Measurements from ENCODE around the gene HIC2.
"Not testable (repeated sequence)": the region's sequence is repeated elsewhere in the genome, so short reads cannot be mapped to it uniquely, and the experiment has no call there.

The HIC2 gene

DNA sequence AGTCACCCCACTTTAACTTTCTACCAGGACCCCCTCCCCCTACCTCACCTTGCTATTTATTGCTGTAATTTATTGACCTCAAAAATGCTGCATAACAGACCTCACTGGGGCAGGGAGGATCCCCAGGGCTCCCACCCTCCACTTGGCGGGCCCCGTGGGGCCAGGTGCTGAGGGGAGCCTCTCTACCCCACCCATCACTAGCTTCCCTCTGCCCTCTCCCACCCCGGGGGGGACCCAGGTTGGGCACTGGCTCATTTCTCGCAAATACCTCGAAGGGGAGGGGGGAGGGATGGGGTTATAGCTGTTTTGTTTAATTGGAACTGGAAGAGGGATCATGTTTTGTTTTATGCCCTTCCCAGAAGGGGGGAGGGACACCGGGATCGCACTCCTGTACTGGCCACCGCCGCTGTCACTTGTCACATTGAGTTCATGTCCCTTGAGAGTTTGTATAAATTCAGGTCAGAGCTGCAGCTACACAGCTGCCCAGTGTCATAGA, 33.7 kb downstream of the HIC2 start:
- DNase-seq: no peak

GRCh38 chr22:21451545-21452520, 34.7 kb downstream of the HIC2 start:
- DNase-seq: no peak

- DNase-seq: not testable (repeated sequence)
These were observed 35.5 kb downstream of the HIC2 start for GRCh38 chr22:21452666-21453065.

- DNase-seq: not testable (repeated sequence)
These were observed 37.8 kb downstream of the HIC2 start for GRCh38 chr22:21454998-21455333.

- DNase-seq: no peak
These were observed 38.3 kb downstream of the HIC2 start for GRCh38 chr22:21455334-21456089.

DNA sequence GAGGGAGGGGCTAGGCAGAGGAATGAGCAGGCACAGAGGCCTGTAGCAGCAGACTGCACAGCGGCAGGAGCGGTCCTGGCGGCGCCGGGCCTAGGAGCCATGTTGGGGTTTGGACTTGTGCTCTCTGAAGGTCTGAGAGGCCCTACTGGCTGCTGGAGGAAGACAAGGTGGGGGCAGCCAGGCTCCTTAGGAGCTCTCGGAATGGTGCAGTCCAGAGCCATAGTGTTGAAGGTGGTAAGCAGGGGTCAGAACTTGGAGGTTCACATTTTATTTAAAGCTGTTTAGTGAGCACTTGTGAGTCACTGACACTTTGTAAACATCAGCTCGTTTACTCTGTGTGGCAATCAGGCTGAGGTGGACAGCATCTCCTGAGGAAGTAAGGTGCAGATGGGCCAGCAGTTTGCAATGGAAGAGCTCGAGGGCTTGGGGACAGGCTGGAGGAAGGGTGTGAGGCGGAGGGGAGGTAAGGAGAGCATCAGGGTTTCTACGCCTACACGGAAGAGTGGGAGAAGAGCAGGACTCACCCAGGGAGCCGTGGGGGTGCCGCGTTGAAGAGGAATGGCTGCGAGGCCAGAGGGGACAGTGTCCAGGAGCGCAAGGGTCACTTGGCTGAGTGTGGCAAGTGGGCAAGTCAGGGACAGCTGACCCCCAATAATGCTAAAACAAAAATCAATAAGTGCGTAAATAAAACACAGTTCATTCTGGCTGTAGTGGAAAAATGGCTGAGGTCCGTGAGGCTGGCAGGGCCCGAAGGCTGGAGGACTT, 40.0 kb downstream of the HIC2 start:
- DNase-seq: no peak

DNA sequence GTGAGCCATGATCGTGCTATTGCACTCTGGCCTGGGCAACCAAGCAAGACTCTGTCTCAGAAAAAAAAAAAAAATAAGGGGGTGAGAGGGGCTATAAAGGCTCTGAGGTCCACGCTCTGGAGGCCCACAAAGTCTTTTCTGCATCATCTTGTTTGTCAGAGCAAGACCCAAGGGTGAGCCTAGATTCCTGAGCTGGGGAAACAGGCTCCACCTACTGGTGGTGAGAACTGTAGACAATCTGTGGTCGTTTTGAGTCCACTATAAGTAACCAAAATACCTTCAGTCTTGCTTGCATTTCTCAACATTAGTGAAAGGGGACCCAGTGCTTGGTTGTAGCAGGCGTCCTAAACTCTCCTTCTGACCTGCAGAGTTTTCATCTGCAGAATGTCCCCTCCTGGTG, 45.5 kb downstream of the HIC2 start:
- not testable (repeated sequence) for DNase-seq

DNA sequence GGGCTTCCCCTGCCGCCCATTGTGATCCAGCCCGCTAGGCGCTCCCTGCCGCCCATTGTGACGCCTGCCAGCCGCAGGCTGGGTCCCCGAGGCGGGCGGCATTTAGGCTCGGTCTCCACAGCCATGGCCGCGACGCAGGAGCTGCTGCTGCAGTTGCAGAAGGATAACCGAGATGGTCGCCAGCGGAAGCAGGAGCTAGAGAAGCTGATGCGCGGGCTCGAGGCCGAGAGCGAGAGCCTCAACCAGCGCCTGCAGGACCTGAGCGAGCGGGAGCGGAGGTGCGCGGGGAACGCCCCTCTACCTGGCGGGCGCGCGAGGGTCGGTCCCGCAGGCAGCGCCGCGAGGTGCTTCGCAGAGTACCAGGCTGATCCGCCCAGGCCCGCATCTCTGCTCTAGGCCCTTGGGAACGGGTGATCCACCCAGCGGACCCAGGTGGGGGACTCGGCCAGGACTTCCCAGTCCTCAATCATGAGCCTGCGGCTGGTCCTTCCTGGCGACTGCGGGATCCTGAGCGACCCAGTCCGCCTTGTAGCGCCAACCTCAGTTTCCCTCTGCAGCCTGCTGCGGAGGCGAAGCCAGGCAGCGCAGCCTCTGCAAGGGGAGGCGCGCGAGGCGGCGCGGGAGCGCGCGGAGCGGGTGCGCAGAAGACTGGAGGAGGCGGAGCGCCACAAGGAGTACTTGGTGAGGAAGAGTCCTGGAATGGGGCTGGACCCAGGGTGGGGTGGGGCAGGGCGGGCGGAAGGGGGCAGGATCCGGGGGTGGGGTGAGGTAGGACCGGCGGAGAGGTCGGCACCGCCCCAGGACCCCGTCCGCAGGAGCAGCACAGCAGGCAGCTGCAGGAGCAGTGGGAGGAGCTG, 50.4 kb downstream of the HIC2 start, which contains the start of gene TMEM191C:
Gene TMEM191C, plus strand, starts transcription at position 51 of the 857 bp plus-strand sequence. Its CDS starts 73 bp downstream, at position 124.
- DNase-seq: not testable (repeated sequence)

GRCh38 chr22:21468194-21469096, 51.3 kb downstream of the HIC2 start:
- DNase-seq: not testable (repeated sequence)

DNA sequence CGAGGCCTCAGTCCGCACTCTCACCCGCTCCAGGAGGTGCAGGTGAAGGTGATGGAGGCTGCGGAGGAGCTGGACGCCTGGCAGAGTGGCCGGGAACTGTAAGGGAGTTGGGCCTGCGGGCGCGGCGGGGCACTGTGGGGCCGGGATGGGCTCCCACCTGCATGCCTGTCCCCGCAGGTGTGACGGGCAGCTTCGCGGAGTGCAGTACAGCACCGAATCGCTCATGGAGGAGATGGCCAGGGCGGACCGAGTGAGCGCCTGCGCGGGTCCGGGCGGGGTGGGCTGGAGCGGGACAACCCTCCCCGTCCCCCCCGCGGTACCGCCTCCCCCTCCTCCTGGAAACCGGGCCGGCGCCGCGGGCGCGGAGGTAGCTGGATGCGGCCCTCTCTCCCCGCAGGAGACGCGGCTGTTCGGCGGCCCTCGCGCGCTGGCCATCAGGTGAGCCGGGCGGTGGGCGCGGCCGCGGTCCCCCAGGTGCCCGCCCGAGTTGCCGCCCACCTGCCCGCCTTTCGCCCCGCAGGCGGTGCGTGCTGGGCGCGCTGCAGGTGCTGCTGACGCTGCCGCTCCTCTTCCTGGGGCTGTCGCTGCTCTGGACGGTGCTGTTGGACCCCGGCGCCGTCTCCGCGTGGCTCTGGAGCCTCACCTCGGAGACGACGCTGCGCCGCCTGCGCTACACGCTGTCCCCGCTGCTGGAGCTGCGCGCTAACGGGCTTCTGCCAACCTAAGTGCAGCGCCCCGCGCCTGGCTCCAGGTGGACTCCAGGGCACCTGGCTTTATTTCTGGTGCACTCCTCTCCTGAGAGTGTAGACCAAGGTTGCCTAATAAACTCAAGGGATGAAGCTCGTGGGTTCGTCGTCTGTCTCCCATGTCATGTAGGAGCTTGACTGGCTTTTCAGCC, 52.2 kb downstream of the HIC2 start:
- not testable (repeated sequence) for DNase-seq

- DNase-seq: not testable (repeated sequence)
These were observed 55.8 kb downstream of the HIC2 start for GRCh38 chr22:21472984-21473383.

DNA sequence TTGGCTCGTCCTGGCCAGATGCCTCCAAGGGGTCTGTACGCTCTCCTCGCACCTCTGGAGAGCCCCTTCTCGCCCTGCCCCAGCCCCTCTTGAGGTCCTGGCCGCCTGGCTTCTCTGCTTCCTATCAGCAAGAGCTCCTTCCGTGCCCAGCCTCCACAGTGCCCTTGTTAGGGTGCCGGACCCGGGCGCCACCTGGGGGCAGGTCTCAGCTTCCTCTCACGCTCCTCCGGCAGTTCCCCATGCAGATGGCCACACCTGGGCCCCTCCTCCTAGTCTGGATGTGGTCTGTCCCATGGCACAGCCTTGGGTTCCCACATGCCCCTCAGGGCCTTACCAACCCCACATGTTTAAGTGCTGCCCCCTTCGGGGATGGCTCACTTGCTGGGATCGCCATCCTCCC, 56.5 kb downstream of the HIC2 start:
- DNase-seq: not testable (repeated sequence)

- not testable (repeated sequence) for DNase-seq
These were observed 66.9 kb downstream of the HIC2 start for GRCh38 chr22:21484039-21484438.

- not testable (repeated sequence) for DNase-seq
These were observed 70.6 kb downstream of the HIC2 start for GRCh38 chr22:21487723-21488122.

GRCh38 chr22:21489149-21489680, 72.0 kb downstream of the HIC2 start:
- not testable (repeated sequence) for DNase-seq

GRCh38 chr22:21490556-21490955, 73.4 kb downstream of the HIC2 start:
- not testable (repeated sequence) for DNase-seq

- not testable (repeated sequence) for DNase-seq
These were observed 75.1 kb downstream of the HIC2 start for GRCh38 chr22:21492271-21492670.

- DNase-seq: not testable (repeated sequence)
These were observed 76.9 kb downstream of the HIC2 start for GRCh38 chr22:21493789-21494782.
